Astrocyte (in vitro differentiated cells and primary cell): ENCODE results near the gene PCBD2. TPM values are rescaled to one million over a fixed set of nuclear protein-coding genes. Genes with fewer than 3 reads are reported as not detected.

Experiments used
- DNase-seq: peaks from one replicate; pipeline ENCODE4 v3.0.0-alpha.2; 2010; ENCODE audit warnings: low read depth
- FAIRE-seq: peaks from 2 replicates; lab custom pipeline; 2011; peaks lifted over from hg19 to GRCh38; lab: Jason Lieb, UNC
- H2AFZ ChIP-seq: 2 replicates; pipeline ENCODE4 v1.6.0; 2012; ENCODE audit warnings: low read depth, low read length, inconsistent platforms
- H3K27ac ChIP-seq: 2 replicates; pipeline ENCODE4 v1.5.1; 2011; ENCODE audit warnings: low read depth, low read length, inconsistent platforms
- H3K27me3 ChIP-seq: 2 replicates; pipeline ENCODE4 v1.6.0; 2011; ENCODE audit warnings: low read length, inconsistent platforms; ENCODE audit not compliant: insufficient read depth
- H3K36me3 ChIP-seq: 2 replicates; pipeline ENCODE4 v1.5.1; 2011; ENCODE audit warnings: low read length, inconsistent platforms; ENCODE audit not compliant: insufficient read depth
- H3K4me1 ChIP-seq: 2 replicates; pipeline ENCODE4 v1.5.1; 2011; ENCODE audit warnings: low read length, inconsistent platforms; ENCODE audit not compliant: insufficient read depth
- H3K4me2 ChIP-seq: 2 replicates; pipeline ENCODE4 v1.6.0; 2012; ENCODE audit warnings: low read length, inconsistent platforms
- H3K4me3 ChIP-seq: 2 replicates; pipeline ENCODE4 v1.5.1; 2011; ENCODE audit warnings: low read depth, mild to moderate bottlenecking, low read length, inconsistent platforms; ENCODE audit not compliant: insufficient read depth
- H3K79me2 ChIP-seq: 2 replicates; pipeline ENCODE4 v1.6.0; 2012; ENCODE audit warnings: mild to moderate bottlenecking, low read length, inconsistent platforms; ENCODE audit not compliant: insufficient read depth
- H3K9ac ChIP-seq: 2 replicates; pipeline ENCODE4 v1.6.0; 2012; ENCODE audit warnings: mild to moderate bottlenecking, low read length, inconsistent platforms
- H3K9me3 ChIP-seq: 2 replicates; pipeline ENCODE4 v1.5.1; 2012; ENCODE audit warnings: low read depth, mild to moderate bottlenecking, low read length, inconsistent platforms; ENCODE audit not compliant: insufficient read depth
- H4K20me1 ChIP-seq: 2 replicates; pipeline ENCODE4 v1.6.0; 2012; ENCODE audit warnings: low read length, inconsistent platforms; ENCODE audit not compliant: insufficient read depth
- H3K27ac Mint-ChIP-seq: one replicate; pipeline ENCODE4 v1.8.0; 2021; ENCODE audit warnings: mild to moderate bottlenecking, mixed read lengths; ENCODE audit not compliant: unreplicated experiment
- H3K27me3 Mint-ChIP-seq: one replicate; pipeline ENCODE4 v1.8.0; 2021; ENCODE audit warnings: low read depth, mixed read lengths; ENCODE audit not compliant: unreplicated experiment
- H3K36me3 Mint-ChIP-seq: one replicate; pipeline ENCODE4 v1.8.0; 2021; ENCODE audit warnings: low read depth, mixed read lengths; ENCODE audit not compliant: unreplicated experiment
- H3K4me1 Mint-ChIP-seq: one replicate; pipeline ENCODE4 v1.8.0; 2021; ENCODE audit warnings: low read depth, mixed read lengths; ENCODE audit not compliant: unreplicated experiment
- H3K4me3 Mint-ChIP-seq: one replicate; pipeline ENCODE4 v1.8.0; 2021; ENCODE audit warnings: mild to moderate bottlenecking, moderate library complexity, mixed read lengths; ENCODE audit not compliant: unreplicated experiment
- H3K9me3 Mint-ChIP-seq: one replicate; pipeline ENCODE4 v1.8.0; 2021; ENCODE audit warnings: mild to moderate bottlenecking, mixed read lengths; ENCODE audit not compliant: unreplicated experiment
- CTCF ChIP-seq: IDR thresholded peaks from 2 replicates; pipeline ENCODE4 v1.5.1; 2011; ENCODE audit warnings: low read depth, mild to moderate bottlenecking, inconsistent platforms, low read length, moderate library complexity; ENCODE audit not compliant: insufficient read depth
- EZH2 ChIP-seq: IDR thresholded peaks from 2 replicates; pipeline ENCODE4 v1.6.1; 2012; ENCODE audit warnings: mild to moderate bottlenecking, low read length, inconsistent platforms; ENCODE audit not compliant: insufficient read depth
- total RNA-seq: library from RNA; stranded (reverse); gene quantifications from 2 replicates; pipeline ENCODE4 v1.2.1, GENCODE V29; 2021

The PCBD2 gene
- total RNA-seq, 1 donor from 2014 or later = 10.2 TPM

GRCh38 chr5:134963098-134963497 is 58.2 kb downstream of the PCBD2 start:
- no peaks in the 10 kb centered on the region for H4K20me1 ChIP-seq
- Mint-ChIP-seq H3K27me3 (peaks cover 3% of the 10 kb centered on the region), H3K36me3 (peaks cover 8% of the 10 kb centered on the region), H3K4me1 (peaks cover 17% of the 10 kb centered on the region), H3K9me3 (no peaks in the 10 kb centered on the region), H3K27ac (no peak overlapping the region), H3K4me3 (no peak overlapping the region)
- DNase-seq (no peak), FAIRE-seq (no peak)
- peaks cover 2% of the 10 kb centered on the region for H3K36me3 ChIP-seq
- no peak overlapping the region for H3K4me3 ChIP-seq
- no peak overlapping the region for H3K9ac ChIP-seq
- H3K4me1 ChIP-seq = no peaks in the 10 kb centered on the region
- no peak overlapping the region for H3K27ac ChIP-seq
- H3K4me2 ChIP-seq = no peak overlapping the region
- H3K27me3 ChIP-seq = no peaks in the 10 kb centered on the region
- H3K79me2 ChIP-seq = no peaks in the 10 kb centered on the region
- no peak overlapping the region for H2AFZ ChIP-seq
- H3K9me3 ChIP-seq = no peaks in the 10 kb centered on the region
- TF ChIP-seq CTCF (no peak), EZH2 (no peak)

- Mint-ChIP-seq H3K4me3 (no peak overlapping the region), H3K27me3 (peaks cover 3% of the 10 kb centered on the region), H3K4me1 (peaks cover 7% of the 10 kb centered on the region), H3K36me3 (peaks cover 8% of the 10 kb centered on the region), H3K27ac (no peak overlapping the region), H3K9me3 (no peaks in the 10 kb centered on the region)
- Histone ChIP-seq H3K9me3 (no peaks in the 10 kb centered on the region), H3K9ac (no peak overlapping the region), H3K4me3 (no peak overlapping the region), H3K27me3 (no peaks in the 10 kb centered on the region), H3K4me1 (no peaks in the 10 kb centered on the region), H3K79me2 (no peaks in the 10 kb centered on the region), H3K4me2 (no peak overlapping the region), H3K36me3 (peaks cover 2% of the 10 kb centered on the region), H4K20me1 (no peaks in the 10 kb centered on the region), H3K27ac (no peak overlapping the region), H2AFZ (no peak overlapping the region)
- FAIRE-seq (no peak), DNase-seq (no peak)
- TF ChIP-seq EZH2 (no peak), CTCF (no peak)
These were observed 59.7 kb downstream of the PCBD2 start for GRCh38 chr5:134964359-134965270.

- Histone ChIP-seq H3K4me2 (no peak overlapping the region), H3K79me2 (no peaks in the 10 kb centered on the region), H3K36me3 (peaks cover 2% of the 10 kb centered on the region), H3K4me3 (no peak overlapping the region), H3K9ac (no peak overlapping the region), H3K27me3 (no peaks in the 10 kb centered on the region), H4K20me1 (no peaks in the 10 kb centered on the region), H2AFZ (no peak overlapping the region), H3K9me3 (no peaks in the 10 kb centered on the region), H3K4me1 (no peaks in the 10 kb centered on the region), H3K27ac (no peak overlapping the region)
- Mint-ChIP-seq H3K27me3 (peaks cover 3% of the 10 kb centered on the region), H3K4me3 (no peak overlapping the region), H3K36me3 (peaks cover 8% of the 10 kb centered on the region), H3K4me1 (peaks cover 7% of the 10 kb centered on the region), H3K9me3 (no peaks in the 10 kb centered on the region), H3K27ac (no peak overlapping the region)
- FAIRE-seq = no peak
- no peak for DNase-seq
- TF ChIP-seq CTCF = no peak
- no peak for TF ChIP-seq EZH2
These were observed 60.4 kb downstream of the PCBD2 start for GRCh38 chr5:134965271-134965825.
